GM21723 (cell line): ENCODE data around the gene GJA5.

Experiments
- ATAC-seq: cut with Tn5 transposase; IDR thresholded peaks from one replicate; pipeline ENCODE4 v1.9.1; 2021; ENCODE audit warnings: mild to moderate bottlenecking, moderate library complexity; ENCODE audit not compliant: unreplicated experiment

The GJA5 gene

GRCh38 chr1:147760481-147761260 is at the start of gene GJA5:
Gene GJA5, minus strand, starts transcription at chr1:147760602. Its CDS starts 1,364 bp downstream, at chr1:147759238.
- ATAC-seq: no peak

- no peak for ATAC-seq
Measured at GRCh38 chr1:147809236-147809635, 48.8 kb upstream of the GJA5 start.

GRCh38 chr1:147808025-147808424 is 47.6 kb upstream of the GJA5 start:
- ATAC-seq: no peak

- no peak for ATAC-seq
Measured at GRCh38 chr1:147807405-147807804, 47.0 kb upstream of the GJA5 start.

GRCh38 chr1:147804942-147805723 is 44.7 kb upstream of the GJA5 start:
- no peak for ATAC-seq

- ATAC-seq: no peak
Measured at GRCh38 chr1:147800804-147801203, 40.4 kb upstream of the GJA5 start.

GRCh38 chr1:147798731-147799130 is 38.3 kb upstream of the GJA5 start:
- no peak for ATAC-seq

GRCh38 chr1:147794570-147794969 is 34.2 kb upstream of the GJA5 start:
- ATAC-seq: no peak

- ATAC-seq: no peak
Measured at GRCh38 chr1:147791876-147792275, 31.5 kb upstream of the GJA5 start.

GRCh38 chr1:147787765-147788164 is 27.4 kb upstream of the GJA5 start:
- ATAC-seq: no peak

GRCh38 chr1:147786536-147786935 is 26.1 kb upstream of the GJA5 start:
- ATAC-seq: no peak

GRCh38 chr1:147785794-147786506 is 25.5 kb upstream of the GJA5 start:
- no peak for ATAC-seq

- no peak for ATAC-seq
Measured at GRCh38 chr1:147784941-147785340, 24.5 kb upstream of the GJA5 start.

GRCh38 chr1:147781056-147781471 is 20.7 kb upstream of the GJA5 start:
- ATAC-seq: no peak

GRCh38 chr1:147777694-147778093 is 17.3 kb upstream of the GJA5 start:
- ATAC-seq: no peak

- no peak for ATAC-seq
Measured at GRCh38 chr1:147773215-147773715, 12.9 kb upstream of the GJA5 start.

- no peak for ATAC-seq
Measured at GRCh38 chr1:147772570-147772969, 12.2 kb upstream of the GJA5 start.

GRCh38 chr1:147771226-147772125 is 11.1 kb upstream of the GJA5 start:
- ATAC-seq: no peak

GRCh38 chr1:147769106-147769505 is 8.7 kb upstream of the GJA5 start:
- ATAC-seq: no peak

GRCh38 chr1:147768582-147768981 is 8.2 kb upstream of the GJA5 start:
- no peak for ATAC-seq
